IMR-90 (cell line): ENCODE results near the gene METTL15. TPM values are rescaled to one million over a fixed set of nuclear protein-coding genes. Genes with fewer than 3 reads are reported as not detected.

Experiments used
- ATAC-seq: fragments of 200-7000 bp; cut with Tn5 transposase; 2 replicates; pipeline ENCODE4 v1.9.1; 2020; ENCODE audit warnings: low read depth, mild to moderate bottlenecking, moderate library complexity
- BruUV-seq: library from RNA; stranded (reverse); fragments of 400-500 nt; replicated peaks from 2 replicates; lab custom pipeline; 2021; lab: Mats Ljungman, UMichigan
- CTCF ChIA-PET: fragments of 300-600 bp; formaldehyde crosslinking; extraction: SDS; loops from one replicate; lab custom pipeline; 2021; ENCODE audit warnings: antibody characterized with exemption; lab: Yijun Ruan, JAX
- POLR2A ChIA-PET: fragments of 300-600 bp; sonication (Branson Sonifier 250); formaldehyde crosslinking; loops from one replicate; lab custom pipeline; 2022; ENCODE audit warnings: antibody characterized with exemption; ENCODE audit not compliant: unreplicated experiment; lab: Charles Lee
- DNase-seq: peaks from one replicate; pipeline ENCODE4 v3.0.0; 2013
- H2AFZ ChIP-seq: replicated peaks from 2 replicates; pipeline ENCODE3; 2013; ENCODE audit warnings: low read length, mild to moderate bottlenecking; ENCODE audit not compliant: poor library complexity
- H2AK5ac ChIP-seq: 2 replicates; pipeline ENCODE4 v1.6.1; 2013; ENCODE audit warnings: low read depth, low read length, inconsistent platforms
- H2AK9ac ChIP-seq: replicated peaks from 2 replicates; pipeline ENCODE3; 2013; ENCODE audit warnings: mild to moderate bottlenecking, low read depth, low read length, moderate library complexity; ENCODE audit not compliant: poor library complexity
- H2BK120ac ChIP-seq: 2 replicates; pipeline ENCODE4 v1.6.1; 2013; ENCODE audit warnings: low read depth, low read length, inconsistent platforms
- H2BK15ac ChIP-seq: 3 replicates; pipeline ENCODE4 v1.6.1; 2013; ENCODE audit warnings: low read depth, low read length, inconsistent platforms
- H2BK20ac ChIP-seq: 2 replicates; pipeline ENCODE4 v1.6.1; 2013; ENCODE audit warnings: low read depth, mild to moderate bottlenecking, inconsistent platforms, low read length, moderate library complexity
- H2BK5ac ChIP-seq: 2 replicates; pipeline ENCODE4 v1.6.1; 2013; ENCODE audit warnings: mild to moderate bottlenecking, low read depth, low read length, inconsistent platforms; ENCODE audit not compliant: poor library complexity, severe bottlenecking
- H3K14ac ChIP-seq: replicated peaks from 2 replicates; pipeline ENCODE4 v1.6.1; 2013; ENCODE audit warnings: low read depth, low read length, inconsistent platforms
- H3K18ac ChIP-seq: 2 replicates; pipeline ENCODE4 v1.6.1; 2013; ENCODE audit warnings: low read depth, low read length, control low read depth
- H3K23ac ChIP-seq: 2 replicates; pipeline ENCODE4 v1.6.1; 2013; ENCODE audit warnings: low read depth, low read length, inconsistent platforms
- H3K27ac ChIP-seq: 2 replicates; pipeline ENCODE4 v1.5.1; 2013; ENCODE audit warnings: mild to moderate bottlenecking, control low read depth, low read length; ENCODE audit not compliant: insufficient read depth
- H3K27me3 ChIP-seq: 2 replicates; pipeline ENCODE4 v1.6.1; 2013; ENCODE audit warnings: low read length; ENCODE audit not compliant: control insufficient read depth, insufficient read depth
- H3K36me3 ChIP-seq: 2 replicates; pipeline ENCODE4 v1.6.1; 2013; ENCODE audit warnings: low read length, mixed read lengths; ENCODE audit not compliant: control insufficient read depth, insufficient read depth
- H3K4ac ChIP-seq: 2 replicates; pipeline ENCODE4 v1.6.1; 2013; ENCODE audit warnings: low read depth, low read length, inconsistent platforms
- H3K4me1 ChIP-seq: 2 replicates; pipeline ENCODE4 v1.6.1; 2013; ENCODE audit warnings: low read length, mixed read lengths; ENCODE audit not compliant: control insufficient read depth, insufficient read depth
- H3K4me2 ChIP-seq: 2 replicates; pipeline ENCODE4 v1.6.1; 2013; ENCODE audit warnings: low read depth, mild to moderate bottlenecking, control low read depth, low read length, moderate library complexity
- H3K4me3 ChIP-seq: 2 replicates; pipeline ENCODE4 v1.5.1; 2013; ENCODE audit warnings: low read depth, mild to moderate bottlenecking, control low read depth, low read length, moderate library complexity; ENCODE audit not compliant: insufficient read depth
- H3K56ac ChIP-seq: 2 replicates; pipeline ENCODE4 v1.6.1; 2013; ENCODE audit warnings: low read length, inconsistent platforms; ENCODE audit not compliant: insufficient read depth; ENCODE audit errors: extremely low read depth
- H3K79me1 ChIP-seq, 2 experiments: 2 replicates each; pipeline ENCODE4 v1.6.1; 2013; ENCODE audit warnings: low read length in 2 of 2, inconsistent platforms in 1 of 2, low read depth in 1 of 2
- H3K9ac ChIP-seq: 2 replicates; pipeline ENCODE4 v1.6.1; 2013; ENCODE audit warnings: low read depth, low read length, control low read depth
- H3K9me1 ChIP-seq: 2 replicates; pipeline ENCODE4 v1.6.1; 2013; ENCODE audit warnings: low read length, inconsistent platforms; ENCODE audit not compliant: insufficient read depth
- H3K9me3 ChIP-seq: 2 replicates; pipeline ENCODE4 v1.6.1; 2013; ENCODE audit warnings: low read length; ENCODE audit not compliant: control insufficient read depth, insufficient read depth
- H4K20me1 ChIP-seq: 2 replicates; pipeline ENCODE4 v1.6.1; 2013; ENCODE audit warnings: low read length, inconsistent platforms; ENCODE audit not compliant: insufficient read depth
- H4K5ac ChIP-seq: 2 replicates; pipeline ENCODE4 v1.6.1; 2013; ENCODE audit warnings: mild to moderate bottlenecking, low read depth, low read length, control low read depth
- H4K8ac ChIP-seq, 2 experiments: 2 replicates each; pipeline ENCODE4 v1.6.1; 2013; ENCODE audit warnings: low read depth in 2 of 2, low read length in 2 of 2, control low read depth in 1 of 2, inconsistent platforms in 1 of 2
- H4K91ac ChIP-seq: 2 replicates; pipeline ENCODE4 v1.6.1; 2013; ENCODE audit warnings: low read depth, low read length, inconsistent platforms; ENCODE audit not compliant: insufficient read depth
- BHLHE40 ChIP-seq: fragments of 150-350 bp; IDR thresholded peaks from 2 replicates; pipeline ENCODE4 v1.6.1; 2016; ENCODE audit warnings: mild to moderate bottlenecking, low read depth, low read length
- CEBPB ChIP-seq: IDR thresholded peaks from 2 replicates; pipeline ENCODE4 v1.6.1; 2012; ENCODE audit warnings: low read depth, low read length, improper control_type of control experiment
- CHD1 ChIP-seq: IDR thresholded peaks from 2 replicates; pipeline ENCODE4 v1.6.1; 2012; ENCODE audit warnings: low read depth, low read length, improper control_type of control experiment
- FOS ChIP-seq: fragments of 150-350 bp; IDR thresholded peaks from 2 replicates; pipeline ENCODE4 v1.6.1; 2016; ENCODE audit warnings: low read depth, low read length
- MAFK ChIP-seq: IDR thresholded peaks from 2 replicates; pipeline ENCODE4 v1.6.1; 2012; ENCODE audit warnings: low read depth, low read length, improper control_type of control experiment
- MAZ ChIP-seq: IDR thresholded peaks from 2 replicates; pipeline ENCODE4 v1.6.1; 2012; ENCODE audit warnings: low read depth, mild to moderate bottlenecking, low read length, improper control_type of control experiment, moderate library complexity, borderline replicate concordance
- MXI1 ChIP-seq: IDR thresholded peaks from 2 replicates; pipeline ENCODE4 v1.6.1; 2012; ENCODE audit warnings: low read depth, mild to moderate bottlenecking, low read length, moderate library complexity, borderline replicate concordance
- NFE2L2 ChIP-seq: fragments of 150-350 bp; IDR thresholded peaks from 2 replicates; pipeline ENCODE4 v1.6.1; 2016; ENCODE audit warnings: low read depth, mild to moderate bottlenecking, low read length
- POLR2A ChIP-seq: IDR thresholded peaks from 2 replicates; pipeline ENCODE4 v1.6.1; 2012; ENCODE audit warnings: mild to moderate bottlenecking, low read depth, low read length
- RAD21 ChIP-seq: IDR thresholded peaks from 2 replicates; pipeline ENCODE4 v1.6.1; 2012; ENCODE audit warnings: low read length, improper control_type of control experiment
- RCOR1 ChIP-seq: IDR thresholded peaks from 2 replicates; pipeline ENCODE4 v1.6.1; 2012; ENCODE audit warnings: mild to moderate bottlenecking, low read length, improper control_type of control experiment; ENCODE audit not compliant: insufficient replicate concordance
- RFX5 ChIP-seq: IDR thresholded peaks from 2 replicates; pipeline ENCODE4 v1.8.0; 2012; ENCODE audit warnings: low read depth, mild to moderate bottlenecking, low read length, moderate library complexity
- SMC3 ChIP-seq: fragments of 150-350 bp; IDR thresholded peaks from 2 replicates; pipeline ENCODE4 v1.6.1; 2016; ENCODE audit warnings: low read depth, mild to moderate bottlenecking, antibody characterized with exemption, low read length, moderate library complexity
- WGBS, 2 experiments: methylation state at CpG; one replicate each; pipeline versions ENCODE4 v1.1.5 to v1.1.7; 2013; ENCODE audit warnings: missing lambda C conversion rate in 2 of 2; ENCODE audit not compliant: insufficient read length in 1 of 2; ENCODE audit errors: extremely low coverage in 2 of 2; 5-methylcytosine and 5-hydroxymethylcytosine counted together
- dilution Hi-C: fragments of 300-500 bp; cut with HindIII; formaldehyde crosslinking; loops from one replicate; pipeline ENCODE4 v1.14.3; 2018; ENCODE audit warnings: low sequenced_read_pairs; ENCODE audit not compliant: unreplicated experiment
- in situ Hi-C: fragments of 300-500 bp; cut with MboI; formaldehyde crosslinking; loops from 3 replicates; pipeline ENCODE4 v1.14.3; 2019; ENCODE audit warnings: low sequenced_read_pairs, inconsistent platforms, mixed read lengths
- intact Hi-C: fragments of 100-400 bp; cut with micrococcal nuclease; formaldehyde crosslinking; loops from 2 replicates; pipeline ENCODE4 v1.10.0; 2022
- polyA plus RNA-seq, 3 experiments: library from polyadenylated mRNA; depleted of rRNA; stranded (reverse); fragments of >200 nt; gene quantifications; 2 replicates each; pipeline ENCODE4 v1.2.3, GENCODE V29; 2012; ENCODE audit warnings: low replicate concordance in 1 of 3
- total RNA-seq: library from RNA; depleted of rRNA; stranded (reverse); fragments of >200 nt; gene quantifications from 2 replicates; pipeline ENCODE4 v1.2.3, GENCODE V29; 2012
- TF ChIP-seq, protein P1 (sequence below): fragments of 150-350 bp; IDR thresholded peaks from 2 replicates; pipeline ENCODE4 v1.6.1; 2017; ENCODE audit warnings: mild to moderate bottlenecking, antibody characterized with exemption, low read length, low read depth
- TF ChIP-seq, protein P2 (sequence below): conservative IDR thresholded peaks from 2 replicates; pipeline ENCODE4 v1.5.1; 2012; ENCODE audit warnings: mild to moderate bottlenecking, low read depth, low read length, improper control_type of control experiment
- TF ChIP-seq, protein P3 (sequence below): fragments of 150-350 bp; IDR thresholded peaks from 2 replicates; pipeline ENCODE4 v1.6.1; 2016; ENCODE audit warnings: low read depth, mild to moderate bottlenecking, low read length, moderate library complexity, borderline replicate concordance

The METTL15 gene
- total and polyA plus RNA-seq, 2 of the 4 experiments (the other 2 are of a cell fraction) = 6.5 to 30.5 TPM

DNA sequence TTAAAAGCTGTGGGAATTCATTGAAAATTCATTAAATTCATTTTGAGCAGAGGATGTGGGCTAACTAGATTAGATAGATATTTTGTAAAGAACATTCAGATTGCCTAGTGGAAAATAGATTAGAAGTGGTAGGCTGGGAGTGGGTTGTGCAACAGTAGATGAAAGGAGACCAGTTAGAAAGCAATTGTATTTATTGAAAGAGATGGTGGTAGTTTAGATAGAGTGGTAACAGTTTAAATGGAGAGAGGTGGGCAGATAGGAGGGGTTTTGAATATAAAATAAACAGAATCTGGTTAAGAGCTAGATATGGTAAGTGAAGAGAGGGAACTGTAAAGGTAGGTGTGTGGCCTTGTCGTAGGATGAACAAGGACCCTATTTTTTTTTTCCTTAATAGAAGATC lies 34.5 kb downstream of the METTL15 start:
- H3K4ac ChIP-seq = no peak overlapping the region
- no peak overlapping the region for H3K56ac ChIP-seq
- peaks cover 25% of the 10 kb centered on the region for H3K9me3 ChIP-seq
- intact Hi-C loops (no loop called here), in situ Hi-C loops (no loop called here), dilution Hi-C loops (no loop called here)
- H3K4me1 ChIP-seq = no peaks in the 10 kb centered on the region; the same call in 1 of the 2 replicates
- TF ChIP-seq MAZ = no peak
- no peak for TF ChIP-seq RAD21
- TF ChIP-seq FOS = no peak
- no peak for TF ChIP-seq SMC3
- TF ChIP-seq, protein P1, sequence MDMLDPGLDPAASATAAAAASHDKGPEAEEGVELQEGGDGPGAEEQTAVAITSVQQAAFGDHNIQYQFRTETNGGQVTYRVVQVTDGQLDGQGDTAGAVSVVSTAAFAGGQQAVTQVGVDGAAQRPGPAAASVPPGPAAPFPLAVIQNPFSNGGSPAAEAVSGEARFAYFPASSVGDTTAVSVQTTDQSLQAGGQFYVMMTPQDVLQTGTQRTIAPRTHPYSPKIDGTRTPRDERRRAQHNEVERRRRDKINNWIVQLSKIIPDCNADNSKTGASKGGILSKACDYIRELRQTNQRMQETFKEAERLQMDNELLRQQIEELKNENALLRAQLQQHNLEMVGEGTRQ = no peak
- TF ChIP-seq RFX5 = no peak
- TF ChIP-seq MAFK = no peak
- no peak for TF ChIP-seq RCOR1
- TF ChIP-seq MXI1 = no peak
- TF ChIP-seq POLR2A = no peak
- TF ChIP-seq CHD1 = no peak
- TF ChIP-seq NFE2L2 = no peak
- TF ChIP-seq, protein P2, sequence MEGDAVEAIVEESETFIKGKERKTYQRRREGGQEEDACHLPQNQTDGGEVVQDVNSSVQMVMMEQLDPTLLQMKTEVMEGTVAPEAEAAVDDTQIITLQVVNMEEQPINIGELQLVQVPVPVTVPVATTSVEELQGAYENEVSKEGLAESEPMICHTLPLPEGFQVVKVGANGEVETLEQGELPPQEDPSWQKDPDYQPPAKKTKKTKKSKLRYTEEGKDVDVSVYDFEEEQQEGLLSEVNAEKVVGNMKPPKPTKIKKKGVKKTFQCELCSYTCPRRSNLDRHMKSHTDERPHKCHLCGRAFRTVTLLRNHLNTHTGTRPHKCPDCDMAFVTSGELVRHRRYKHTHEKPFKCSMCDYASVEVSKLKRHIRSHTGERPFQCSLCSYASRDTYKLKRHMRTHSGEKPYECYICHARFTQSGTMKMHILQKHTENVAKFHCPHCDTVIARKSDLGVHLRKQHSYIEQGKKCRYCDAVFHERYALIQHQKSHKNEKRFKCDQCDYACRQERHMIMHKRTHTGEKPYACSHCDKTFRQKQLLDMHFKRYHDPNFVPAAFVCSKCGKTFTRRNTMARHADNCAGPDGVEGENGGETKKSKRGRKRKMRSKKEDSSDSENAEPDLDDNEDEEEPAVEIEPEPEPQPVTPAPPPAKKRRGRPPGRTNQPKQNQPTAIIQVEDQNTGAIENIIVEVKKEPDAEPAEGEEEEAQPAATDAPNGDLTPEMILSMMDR = no peak
- no peak for TF ChIP-seq CEBPB
- TF ChIP-seq BHLHE40 = no peak
- TF ChIP-seq, protein P3, sequence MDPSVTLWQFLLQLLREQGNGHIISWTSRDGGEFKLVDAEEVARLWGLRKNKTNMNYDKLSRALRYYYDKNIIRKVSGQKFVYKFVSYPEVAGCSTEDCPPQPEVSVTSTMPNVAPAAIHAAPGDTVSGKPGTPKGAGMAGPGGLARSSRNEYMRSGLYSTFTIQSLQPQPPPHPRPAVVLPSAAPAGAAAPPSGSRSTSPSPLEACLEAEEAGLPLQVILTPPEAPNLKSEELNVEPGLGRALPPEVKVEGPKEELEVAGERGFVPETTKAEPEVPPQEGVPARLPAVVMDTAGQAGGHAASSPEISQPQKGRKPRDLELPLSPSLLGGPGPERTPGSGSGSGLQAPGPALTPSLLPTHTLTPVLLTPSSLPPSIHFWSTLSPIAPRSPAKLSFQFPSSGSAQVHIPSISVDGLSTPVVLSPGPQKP = no peak
- no peak overlapping the region for H3K23ac ChIP-seq
- H3K9ac ChIP-seq = no peak overlapping the region
- H4K8ac ChIP-seq = no peak overlapping the region
- no peak overlapping the region for H3K27ac ChIP-seq
- CTCF ChIA-PET = interaction anchor here (1.2 kb wide), 1 partner anchor 11 kb away, joined by 4 read pairs; no protein-coding TSS in a partner anchor
- H2BK120ac ChIP-seq = no peak overlapping the region
- no peak overlapping the region for H3K4me3 ChIP-seq
- peaks cover 7% of the 10 kb centered on the region for H3K36me3 ChIP-seq
- POLR2A ChIA-PET = no interaction called here
- BruUV-seq = no TSS peak
- peaks cover 3% of the 10 kb centered on the region; the same call in 1 of the 2 replicates for H3K9me1 ChIP-seq
- H4K20me1 ChIP-seq = no peaks in the 10 kb centered on the region
- ATAC-seq (no peak), DNase-seq (no peak)
- no peak overlapping the region for H2BK20ac ChIP-seq
- no peaks in the 10 kb centered on the region for H3K27me3 ChIP-seq
- no CpG with 5 or more reads among the region's 1 CpG for WGBS, 2 experiments
- no peak overlapping the region for H3K4me2 ChIP-seq
- no peak overlapping the region for H2AK5ac ChIP-seq
- H4K91ac ChIP-seq = no peak overlapping the region
- no peak overlapping the region for H3K18ac ChIP-seq
- H3K14ac ChIP-seq = no peak overlapping the region
- H2AK9ac ChIP-seq = no peak overlapping the region
- no peak overlapping the region for H2BK5ac ChIP-seq
- H3K79me1 ChIP-seq = peaks cover 13 to 19% of the 10 kb centered on the region in 2 experiments
- no peak overlapping the region for H2AFZ ChIP-seq
- no peak overlapping the region for H2BK15ac ChIP-seq
- no peak overlapping the region for H4K5ac ChIP-seq
